GM12873 (cell line): Measurements from ENCODE around the gene TCN2.

Experiments used
- CTCF ChIP-seq: IDR thresholded peaks from 2 replicates; pipeline ENCODE4 v1.5.1; 2012; ENCODE audit warnings: low read depth, mild to moderate bottlenecking, moderate library complexity, low read length, control low read depth; ENCODE audit not compliant: insufficient read depth; ENCODE audit errors: missing control alignments

The TCN2 gene

DNA sequence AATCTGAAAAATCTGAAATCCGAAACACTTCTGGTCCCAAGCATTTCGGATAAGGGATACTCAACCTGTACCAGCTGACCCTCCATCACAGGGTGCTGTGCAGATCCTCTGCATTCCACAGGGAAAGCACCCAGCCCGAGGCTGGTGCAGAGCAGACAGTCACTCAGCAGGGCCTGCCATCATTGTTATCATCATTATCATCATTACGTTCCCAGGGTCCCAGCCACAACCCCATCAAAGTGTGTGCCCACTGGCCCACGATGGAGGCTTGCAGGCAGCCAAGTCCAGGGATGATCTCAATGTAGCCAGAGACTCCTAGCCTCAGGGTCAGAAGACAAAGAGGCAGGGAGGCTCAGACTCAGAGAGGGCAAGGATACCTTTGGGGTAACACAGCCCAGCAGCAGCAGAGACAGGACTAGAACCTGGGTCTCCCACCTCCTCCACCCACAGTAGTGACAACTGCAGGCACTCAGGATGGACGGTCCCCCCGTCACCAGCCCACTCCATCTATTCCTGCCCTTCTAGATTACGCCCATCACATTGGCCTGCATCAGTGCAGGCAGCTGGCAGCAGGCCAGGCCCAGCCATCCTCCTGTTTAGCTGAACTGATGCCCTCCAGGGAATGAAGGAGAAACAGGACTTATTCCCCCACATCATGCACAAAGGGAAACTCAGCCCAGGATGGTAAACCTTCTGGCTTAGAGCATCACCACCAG is 42.8 kb upstream of the TCN2 start:
- no peak for TF ChIP-seq CTCF

- TF ChIP-seq CTCF: no peak
Observed at GRCh38 chr22:30564761-30565119, 42.2 kb upstream of the TCN2 start.

DNA sequence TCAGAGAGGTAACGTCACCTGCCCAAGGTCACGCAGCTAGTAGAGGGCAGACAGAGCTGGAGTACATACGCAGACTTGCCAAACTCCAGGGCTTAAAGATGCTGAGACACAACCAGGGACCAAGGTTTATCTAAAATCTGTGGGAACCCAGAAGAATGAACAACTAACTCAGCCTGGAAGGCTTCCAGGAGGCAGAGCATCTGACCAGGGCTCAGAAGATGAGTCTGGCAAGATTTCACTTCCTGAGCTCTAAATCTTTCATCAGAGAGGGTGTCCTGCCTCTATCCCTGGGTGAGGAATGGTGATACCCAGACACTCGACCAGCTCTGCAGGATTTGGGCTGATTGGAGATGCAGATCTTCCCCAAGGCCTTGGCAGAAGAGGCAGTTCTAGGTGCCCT is 41.6 kb upstream of the TCN2 start:
- TF ChIP-seq CTCF: no peak

- TF ChIP-seq CTCF: no peak
Observed at GRCh38 chr22:30566125-30566524, 40.8 kb upstream of the TCN2 start.

GRCh38 chr22:30568137-30568805 is 38.7 kb upstream of the TCN2 start:
- no peak for TF ChIP-seq CTCF

GRCh38 chr22:30569674-30570202 is 37.2 kb upstream of the TCN2 start:
- no peak for TF ChIP-seq CTCF

DNA sequence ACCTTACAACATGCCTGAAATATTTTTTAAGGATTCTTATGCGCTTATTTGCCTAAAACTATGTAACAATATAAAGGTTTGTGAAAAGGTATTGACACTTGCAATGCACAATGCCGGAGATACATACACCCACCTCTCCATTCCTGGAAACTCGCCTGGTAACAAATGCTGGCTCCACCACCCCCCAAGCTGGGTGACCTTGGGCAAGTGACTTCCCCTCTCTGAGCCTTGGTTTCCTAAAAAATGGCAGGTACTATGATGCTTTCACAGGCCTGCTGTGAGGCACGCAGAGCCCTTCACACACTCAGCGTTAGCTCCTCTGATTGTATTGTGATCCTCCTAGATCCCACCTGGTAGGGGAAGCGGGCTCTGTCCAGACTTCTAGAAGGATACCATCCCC is 34.8 kb upstream of the TCN2 start:
- no peak for TF ChIP-seq CTCF
